Measurements from ENCODE around the gene UGP2. TPM values are rescaled to one million over a fixed set of nuclear protein-coding genes. Genes with fewer than 3 reads are reported as not detected.
"Not testable (repeated sequence)": the region's sequence is repeated elsewhere in the genome, so short reads cannot be mapped to it uniquely, and the experiment has no call there.

Gene UGP2
- total and polyA plus RNA-seq, 8 donors: 30.0 to 73.4 (median 50.5) TPM

GRCh38 chr2:63902149-63902548 lies 60.5 kb downstream of the UGP2 start:
- Histone ChIP-seq H3K4me1 (no peaks in the 10 kb centered on the region), H3K27me3 (no peaks in the 10 kb centered on the region), H3K36me3 (peaks cover 0 to 18% (median 5%) of the 10 kb centered on the region in 3 donors), H3K27ac (no peak overlapping the region), H3K9me3 (peaks cover 0 to 3% (median 0%) of the 10 kb centered on the region in 4 donors), H3K4me3 (no peak overlapping the region)
- FAIRE-seq (no peak), DNase-seq (no peak), ATAC-seq (no peak)
- intact Hi-C loops (cut with DNase I): no loop called here
- no peak for TF ChIP-seq CTCF (IDR thresholded peaks at IDR 0.05)

GRCh38 chr2:63903003-63903402 lies 61.3 kb downstream of the UGP2 start:
- no peak for TF ChIP-seq CTCF (IDR thresholded peaks at IDR 0.05)
- H3K4me1 ChIP-seq: no peaks in the 10 kb centered on the region
- FAIRE-seq: no peak
- peaks cover 0 to 3% (median 0%) of the 10 kb centered on the region in 4 donors for H3K9me3 ChIP-seq
- H3K36me3 ChIP-seq: peaks cover 0 to 16% (median 5%) of the 10 kb centered on the region in 3 donors
- WGBS, 2 donors: 94 to 100% methylated on average over 2 of the region's 2 CpGs
- no peak overlapping the region for H3K4me3 ChIP-seq
- intact Hi-C loops (cut with DNase I): no loop called here
- H3K27me3 ChIP-seq: no peaks in the 10 kb centered on the region
- no peak for DNase-seq
- no peak for ATAC-seq
- H3K27ac ChIP-seq: no peak overlapping the region

- no peak for DNase-seq
- H3K27ac ChIP-seq: no peak overlapping the region
- H3K4me3 ChIP-seq: no peak overlapping the region
- intact Hi-C loops (cut with DNase I): no loop called here
- ATAC-seq: no peak
- no peaks in the 10 kb centered on the region for H3K4me1 ChIP-seq
- H3K36me3 ChIP-seq: peaks cover 0 to 31% (median 5%) of the 10 kb centered on the region in 3 donors
- TF ChIP-seq CTCF (IDR thresholded peaks at IDR 0.05): no peak
- H3K9me3 ChIP-seq: no peaks in the 10 kb centered on the region
- 93 to 94% methylated on average over 1 of the region's 1 CpG for WGBS, 2 donors
- FAIRE-seq: no peak
- no peaks in the 10 kb centered on the region for H3K27me3 ChIP-seq
These were observed 72.6 kb downstream of the UGP2 start for GRCh38 chr2:63914311-63914710.

GRCh38 chr2:63926815-63927214 lies 85.1 kb downstream of the UGP2 start:
- Histone ChIP-seq H3K36me3 (peaks cover 0 to 12% (median 0%) of the 10 kb centered on the region in 3 donors), H3K27ac (no peak overlapping the region), H3K27me3 (no peaks in the 10 kb centered on the region), H3K4me1 (no peaks in the 10 kb centered on the region), H3K4me3 (no peak overlapping the region), H3K9me3 (no peaks in the 10 kb centered on the region)
- DNase-seq: no peak
- TF ChIP-seq CTCF (IDR thresholded peaks at IDR 0.05): no peak
- FAIRE-seq: no peak
- WGBS, 2 donors: 94 to 97% methylated on average over 7 of the region's 7 CpGs
- no peak for ATAC-seq
- intact Hi-C loops (cut with DNase I): no loop called here

GRCh38 chr2:63932104-63932503 lies 90.4 kb downstream of the UGP2 start:
- H3K4me3 ChIP-seq; intact Hi-C loops (cut with DNase I); H3K27me3 ChIP-seq; H3K9me3 ChIP-seq; ATAC-seq; FAIRE-seq; DNase-seq; H3K4me1 ChIP-seq; H3K27ac ChIP-seq: not testable (repeated sequence)
- H3K36me3 ChIP-seq: peaks cover 0 to 16% (median 3%) of the 10 kb centered on the region in 3 donors
- 95 to 100% methylated on average over 4 of the region's 4 CpGs for WGBS, 2 donors

Other genes starting within 250 kb of the UGP2 start
- 10 to 100 TPM; 11.1 to 18.1 (median 13.0) TPM for gene VPS54, start 177.5 kb downstream of the UGP2 start, total RNA-seq
- 10 to 100 TPM in 1 of 2 donors, 1 to 10 TPM in 1; 7.9 to 17.8 TPM for gene VPS54, start 177.5 kb downstream of the UGP2 start, polyA plus RNA-seq

All from pancreas (tissue), 10 donors.